Muscle of arm (tissue), 12 donors: ENCODE data around the gene CORO2B. TPM values are rescaled to one million over a fixed set of nuclear protein-coding genes. Genes with fewer than 3 reads are reported as not detected.
"Not testable (repeated sequence)": the region's sequence is repeated elsewhere in the genome, so short reads cannot be mapped to it uniquely, and the experiment has no call there.

Experiments used
- DNase-seq: peaks from one replicate; pipeline ENCODE4 v3.0.0-alpha.2; 2013
- polyA plus RNA-seq, 12 donors: library from polyadenylated mRNA; unstranded; fragments of 120-200 nt; gene quantifications; one replicate each; pipeline ENCODE4 v1.2.1, GENCODE V29; 2013; ENCODE audit not compliant: insufficient read length in 12 of 12

Gene CORO2B
- polyA plus RNA-seq, 12 donors, result 4.3 to 10.6 (median 6.0) TPM; not detected in 1

DNA sequence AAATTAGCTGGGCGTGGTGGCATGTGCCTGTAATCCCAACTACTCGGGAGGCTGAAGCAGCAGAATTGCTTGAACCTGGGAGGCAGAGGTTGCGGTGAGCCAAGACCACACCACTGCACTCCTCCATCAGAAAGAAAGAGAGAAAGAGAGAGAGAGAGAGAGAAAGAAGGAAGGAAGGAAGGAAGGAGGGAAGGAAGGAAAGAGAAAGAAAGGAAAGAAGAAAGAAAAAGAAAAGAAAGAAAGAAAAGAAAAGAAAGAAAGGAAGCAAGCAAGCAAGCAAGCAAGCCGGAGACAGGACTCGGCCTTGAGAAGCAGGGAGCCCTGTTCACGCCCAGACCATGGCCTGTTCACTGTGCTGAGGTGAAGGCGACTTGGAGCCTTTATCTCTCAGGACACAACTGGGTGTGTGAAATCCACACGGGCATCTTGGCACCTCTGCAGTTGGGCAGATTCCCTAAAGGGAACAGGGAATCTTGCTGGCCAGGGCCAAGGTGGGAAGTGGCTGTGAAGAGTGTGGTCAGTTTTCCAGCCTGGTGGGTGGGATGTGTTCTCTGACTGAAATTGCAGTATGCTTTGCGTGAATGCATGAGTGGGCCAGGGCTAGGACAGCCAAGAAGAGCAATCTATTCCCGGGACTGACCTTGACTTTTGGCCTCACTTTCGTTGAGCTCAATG, 90.3 kb downstream of the CORO2B start:
- no peak for DNase-seq

DNA sequence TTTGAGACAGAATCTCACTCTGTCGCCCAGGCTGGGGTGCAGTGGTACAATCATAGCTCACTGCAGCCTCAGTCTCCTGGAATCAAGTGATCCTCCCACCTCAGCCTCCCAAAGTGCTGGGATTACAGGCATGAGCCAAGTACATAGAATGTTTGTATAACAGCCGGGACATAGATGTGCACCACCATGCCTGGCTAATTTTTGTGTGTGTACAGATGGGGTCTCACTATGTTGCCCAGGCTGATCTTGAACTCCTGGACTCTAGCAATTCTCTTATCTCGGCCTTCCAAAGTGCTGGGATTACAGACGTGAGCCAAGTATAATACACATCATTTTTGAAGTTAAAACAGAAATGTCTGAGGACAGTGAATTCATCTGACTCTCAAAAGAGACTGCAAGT, 93.5 kb downstream of the CORO2B start:
- no peak for DNase-seq

DNA sequence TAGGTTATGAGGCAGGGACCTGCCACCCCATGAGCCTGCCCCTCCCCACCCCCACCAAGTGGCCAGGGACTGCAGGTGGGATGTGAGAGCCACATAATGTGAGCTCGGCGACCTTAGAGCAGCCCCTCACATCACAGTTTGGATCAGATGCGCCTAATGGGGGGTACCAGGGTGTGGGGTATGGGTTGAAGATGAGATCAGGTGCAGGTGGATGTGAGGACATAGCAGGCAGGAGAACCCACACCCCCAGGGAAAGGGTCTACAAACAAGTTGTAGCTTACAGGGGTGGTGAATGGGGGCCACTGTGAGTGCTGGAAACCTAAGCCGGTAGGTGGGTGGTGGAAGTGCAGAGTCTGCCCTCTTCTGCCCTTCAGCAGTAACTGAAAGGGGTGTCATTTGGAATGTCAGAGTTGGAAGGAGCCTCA, 94.0 kb downstream of the CORO2B start:
- DNase-seq, result no peak

DNA sequence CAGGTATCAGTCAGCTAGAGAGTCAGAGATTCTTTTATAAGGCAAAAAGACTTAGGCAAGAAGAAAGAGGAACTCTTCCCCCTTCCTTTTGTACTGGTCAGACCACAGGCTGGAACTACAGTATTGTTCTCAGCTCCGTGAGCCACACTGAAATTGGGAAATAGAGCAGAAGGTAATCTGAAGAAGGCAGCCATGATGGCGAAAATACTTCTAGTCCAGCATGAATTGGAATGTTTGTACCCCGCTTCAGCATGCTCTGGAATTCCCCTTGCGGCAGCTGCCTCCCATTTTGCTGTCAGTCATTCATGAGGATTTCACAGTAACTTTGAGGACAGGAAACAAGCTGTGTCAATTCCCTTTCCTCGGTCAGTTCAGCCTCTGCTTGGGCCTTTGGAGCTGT, 96.2 kb downstream of the CORO2B start:
- no peak for DNase-seq

DNA sequence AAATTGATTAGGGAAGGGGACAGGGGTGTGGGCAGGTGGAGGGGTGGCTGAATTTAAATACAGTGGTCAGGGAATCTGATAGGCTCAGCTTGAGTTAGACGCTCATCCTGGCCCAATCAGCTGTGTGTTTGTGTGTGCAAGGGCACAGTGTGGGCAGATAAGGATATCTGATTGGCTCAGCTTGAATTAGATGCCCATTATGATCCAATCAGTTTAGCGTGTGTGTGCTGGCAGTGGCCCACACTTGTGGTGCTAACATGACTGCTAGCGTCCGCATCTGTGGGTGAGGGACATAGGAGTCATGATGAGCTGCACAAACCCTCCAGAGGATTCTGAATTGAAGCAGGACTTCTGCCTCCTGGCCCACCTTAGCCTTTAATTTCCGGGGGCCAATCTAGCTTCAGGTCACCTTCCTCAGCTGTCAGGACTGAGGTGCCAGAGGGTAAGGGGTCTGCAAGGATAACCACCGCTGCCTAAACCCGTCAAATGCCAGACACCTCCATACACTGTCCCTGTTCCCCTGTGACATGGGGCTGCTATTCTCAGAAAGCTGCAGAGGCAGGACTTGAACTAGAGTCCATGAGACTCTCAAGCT, 97.3 kb downstream of the CORO2B start:
- no peak for DNase-seq

DNA sequence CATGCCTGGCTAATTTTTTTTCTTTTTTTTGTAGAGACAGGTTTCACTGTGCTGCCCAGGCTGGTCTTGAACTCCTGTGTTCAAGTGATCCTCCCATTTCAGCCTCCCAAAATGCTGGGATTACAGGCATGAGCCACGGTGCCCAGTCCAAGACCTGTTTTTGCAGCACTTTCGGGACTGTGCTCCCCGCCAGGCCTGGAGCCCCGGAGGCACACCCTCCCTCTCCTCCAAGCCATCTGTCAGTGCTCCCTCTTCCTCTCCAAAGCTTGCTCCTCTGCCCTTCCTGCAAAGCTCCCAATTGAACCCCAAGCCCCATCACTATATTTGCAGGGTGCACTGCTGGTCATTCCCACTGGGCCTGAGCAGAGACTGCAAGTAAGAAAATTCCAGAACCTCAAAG, 98.1 kb downstream of the CORO2B start:
- DNase-seq, result no peak

DNA sequence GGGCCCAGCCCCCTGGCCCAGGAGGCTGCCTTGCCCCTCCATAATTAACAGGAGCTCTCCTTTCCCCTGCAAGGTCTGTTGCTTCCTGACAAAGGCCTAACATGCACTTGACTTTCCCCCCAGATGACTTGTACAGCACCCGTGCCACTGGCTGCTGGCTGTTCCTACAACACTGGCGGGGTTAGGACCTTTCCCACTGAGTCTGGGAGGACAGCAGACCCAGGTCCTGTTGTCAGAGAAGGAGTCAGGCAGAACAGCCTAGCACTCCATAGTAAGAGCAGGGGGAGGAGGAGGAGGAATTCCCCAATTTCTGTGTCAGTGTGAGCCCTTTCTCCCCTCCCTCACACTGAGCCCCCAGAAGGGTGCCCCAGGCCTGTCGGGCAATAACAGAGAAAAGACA, 99.2 kb downstream of the CORO2B start:
- no peak for DNase-seq

DNA sequence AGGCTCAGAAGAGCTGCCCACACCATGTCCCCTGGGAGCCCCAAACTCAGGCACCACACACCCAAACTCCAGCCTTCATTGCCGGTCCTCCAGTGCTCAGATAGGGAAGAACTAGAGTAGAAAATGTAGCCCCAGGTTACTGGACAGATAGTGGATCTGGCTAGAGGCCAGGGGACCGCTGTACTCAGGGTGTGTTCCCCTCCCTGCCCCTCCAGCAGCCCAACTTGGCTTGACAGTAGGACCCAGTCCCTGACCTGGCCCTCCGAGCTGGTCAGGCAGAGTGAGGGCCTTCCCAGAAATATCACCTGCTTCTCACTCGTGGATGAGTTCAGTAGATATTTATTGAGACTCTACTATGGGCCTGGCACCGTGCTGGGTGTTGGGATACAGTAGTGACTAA, 100.0 kb downstream of the CORO2B start:
- no peak for DNase-seq

DNA sequence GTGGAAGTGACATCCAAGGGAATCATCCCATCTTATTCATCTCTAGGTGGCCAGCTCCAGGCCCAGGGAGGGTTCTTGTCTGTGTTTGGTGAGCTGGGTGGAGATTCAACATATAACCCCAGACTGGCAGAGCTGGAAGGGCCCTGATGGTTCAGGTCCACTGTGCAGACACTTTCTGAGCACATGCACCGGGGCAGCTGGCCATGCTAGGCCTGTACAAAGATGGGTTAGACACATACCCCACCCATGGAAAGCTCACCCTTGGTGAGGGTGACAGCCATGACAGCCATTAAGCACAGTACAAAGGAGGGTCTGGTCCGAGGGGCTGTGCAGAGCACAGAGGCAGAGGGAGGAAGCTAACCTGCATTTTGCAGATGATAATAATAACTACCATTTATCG, 100.4 kb downstream of the CORO2B start:
- no peak for DNase-seq

DNA sequence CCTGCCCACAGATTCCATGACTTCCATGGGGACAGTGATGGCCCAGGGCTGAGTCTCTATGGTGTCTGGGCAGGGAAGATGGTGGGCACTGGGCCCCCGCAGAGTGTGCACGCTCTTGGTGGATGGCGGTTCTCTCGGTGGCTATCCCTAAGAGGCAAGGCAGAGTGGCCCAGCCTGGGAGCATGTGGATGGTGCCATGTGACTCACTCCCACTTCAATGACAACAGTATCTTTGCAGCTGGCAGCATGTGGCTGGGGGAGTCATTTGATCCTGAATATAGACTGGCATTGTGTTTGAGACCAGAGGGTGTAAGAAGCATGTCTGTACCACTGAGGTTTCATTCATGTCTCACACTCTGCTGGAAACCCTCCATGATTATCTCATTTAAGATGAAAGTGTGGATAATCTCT, 101.2 kb downstream of the CORO2B start:
- no peak for DNase-seq

DNA sequence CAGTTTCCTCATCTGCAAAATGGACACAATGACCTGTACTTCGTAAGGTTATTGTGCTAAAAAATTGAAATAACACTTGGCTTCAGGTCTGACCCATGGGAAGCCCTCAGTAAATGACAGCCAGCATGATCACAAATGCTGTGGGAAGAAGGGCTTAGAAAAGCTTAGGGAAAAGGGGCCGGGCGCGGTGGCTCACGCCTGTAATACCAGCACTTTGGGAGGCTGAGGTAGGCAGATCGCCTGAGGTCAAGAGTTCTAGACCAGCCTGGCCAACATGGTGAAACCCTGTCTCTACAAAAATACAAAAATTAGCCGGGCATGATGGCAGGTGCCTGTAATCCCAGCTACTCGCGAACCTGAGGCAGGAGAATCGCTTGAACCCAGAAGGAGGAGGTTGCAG, 102.0 kb downstream of the CORO2B start:
- DNase-seq, result not testable (repeated sequence)

DNA sequence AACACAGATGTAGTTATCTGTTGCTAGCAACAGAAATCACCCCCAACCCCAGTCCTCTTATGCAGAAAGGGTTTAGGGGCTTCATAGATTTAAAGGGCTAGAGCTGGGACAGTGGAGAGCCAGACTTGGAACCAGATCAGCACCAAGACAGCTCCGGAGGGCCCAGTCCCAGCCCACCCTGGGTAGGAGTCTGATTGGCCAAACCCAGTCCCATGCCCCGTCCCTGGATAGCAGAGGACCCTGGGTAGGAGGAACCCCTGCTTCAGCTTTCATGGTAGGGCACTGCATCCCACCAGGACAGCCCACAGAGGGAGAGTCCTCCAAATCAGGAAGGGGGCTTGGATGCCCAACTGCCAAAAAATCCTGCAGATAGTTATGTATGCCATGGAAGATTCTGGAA, 103.0 kb downstream of the CORO2B start:
- no peak for DNase-seq

DNA sequence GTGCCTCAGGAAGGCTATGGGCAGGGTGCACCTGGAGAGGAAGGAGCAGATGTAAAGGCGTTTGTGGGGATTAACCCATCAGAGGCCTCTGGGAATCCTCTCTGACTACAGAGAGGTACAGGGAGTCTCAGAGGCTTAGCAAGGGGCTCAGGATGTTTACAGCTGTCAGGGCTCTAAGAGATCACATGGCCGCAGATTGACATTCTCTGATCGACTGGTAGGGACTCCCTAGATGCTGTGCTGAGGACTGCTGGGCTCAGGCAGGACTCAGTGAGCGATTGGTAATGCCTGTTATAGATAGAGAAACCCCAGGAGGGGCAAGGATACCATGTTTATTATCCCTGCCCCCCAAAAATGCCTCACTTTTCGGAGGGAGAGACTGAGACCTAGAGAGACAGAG, 103.5 kb downstream of the CORO2B start:
- no peak for DNase-seq

DNA sequence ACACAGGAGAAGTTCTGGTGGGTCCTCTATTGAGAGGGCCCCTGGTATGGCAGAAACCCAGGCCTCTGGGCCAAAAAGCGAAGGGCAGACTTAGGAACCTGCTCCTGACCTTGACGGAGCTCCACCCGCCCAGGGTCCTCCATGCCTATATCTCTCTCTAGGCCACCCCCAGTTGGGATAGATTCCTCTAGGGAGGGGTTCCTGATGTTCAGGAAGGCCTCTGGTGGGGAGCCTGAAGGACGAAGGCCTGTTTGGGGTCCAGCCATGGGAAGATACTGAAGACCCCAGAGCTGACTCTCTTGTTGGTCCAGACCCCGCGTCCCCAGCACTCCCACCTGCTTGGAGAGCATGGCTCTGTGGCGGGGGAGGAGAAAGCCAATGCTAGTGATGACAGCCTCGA, 104.2 kb downstream of the CORO2B start:
- no peak for DNase-seq

DNA sequence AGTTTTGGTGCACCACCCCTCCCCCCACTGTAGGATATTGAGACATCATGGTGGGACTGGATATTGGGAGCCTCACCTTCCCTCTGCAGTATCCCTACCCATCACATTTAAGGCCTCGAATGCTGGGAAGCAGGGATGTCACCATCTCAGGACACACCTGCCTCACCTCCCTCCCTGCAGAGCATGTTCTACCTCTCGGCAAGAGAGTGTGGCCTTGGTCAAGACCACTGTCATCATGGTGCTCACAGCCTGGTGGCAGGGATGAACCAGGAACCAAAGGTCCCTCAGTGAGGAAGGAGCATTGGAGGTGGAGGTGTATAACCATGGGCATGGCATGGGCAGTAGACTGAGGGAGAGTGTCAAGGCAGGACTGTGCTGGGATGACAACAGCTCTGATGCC, 104.8 kb downstream of the CORO2B start:
- no peak for DNase-seq

DNA sequence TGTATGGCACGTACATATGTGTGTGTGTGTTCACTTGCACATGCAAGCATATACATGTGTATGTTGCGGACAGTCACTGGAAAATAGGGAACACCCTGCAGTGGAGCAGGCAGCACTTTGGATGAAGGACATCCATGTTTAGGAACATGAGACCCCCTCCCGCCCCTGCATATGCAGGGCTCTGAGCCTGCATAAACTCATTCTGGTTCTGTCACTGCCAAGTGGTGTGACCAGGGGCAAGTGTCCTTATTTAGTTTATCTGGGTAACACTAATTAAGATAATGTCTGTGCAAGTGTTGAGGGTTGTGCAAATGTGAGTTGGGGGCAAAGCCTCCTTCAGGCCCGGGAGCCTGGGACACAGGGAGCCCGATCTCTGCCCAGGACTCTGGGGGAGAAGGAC, 105.7 kb downstream of the CORO2B start:
- no peak for DNase-seq

DNA sequence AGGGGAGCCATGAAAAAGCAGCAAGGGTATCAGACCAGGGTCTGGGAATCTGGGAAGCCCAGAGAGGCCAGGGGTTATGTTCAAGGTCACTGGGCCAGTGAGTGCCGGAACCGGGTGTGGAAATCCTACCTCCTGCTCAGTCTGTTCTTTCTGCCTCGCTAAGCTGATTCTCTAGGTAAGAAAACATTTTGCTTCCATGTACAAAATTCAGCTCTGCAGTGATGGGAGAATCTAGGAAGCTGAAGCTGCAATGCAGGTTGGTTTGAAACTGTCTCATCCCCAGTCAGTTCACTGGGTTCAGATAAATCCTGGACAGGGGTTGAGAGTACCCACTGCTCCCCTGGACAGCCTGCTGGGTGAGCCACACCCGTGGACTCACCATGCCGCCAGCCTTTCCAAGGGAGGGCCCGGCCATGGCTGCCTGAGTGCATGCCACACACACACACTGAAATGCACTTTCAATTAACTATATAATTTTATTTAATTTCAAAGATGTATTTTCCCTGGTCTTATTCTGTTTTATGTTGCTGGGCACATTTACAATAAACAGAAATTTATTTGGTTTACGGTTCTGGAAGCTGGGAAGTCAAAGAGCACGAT, 108.4 kb downstream of the CORO2B start:
- no peak for DNase-seq

DNA sequence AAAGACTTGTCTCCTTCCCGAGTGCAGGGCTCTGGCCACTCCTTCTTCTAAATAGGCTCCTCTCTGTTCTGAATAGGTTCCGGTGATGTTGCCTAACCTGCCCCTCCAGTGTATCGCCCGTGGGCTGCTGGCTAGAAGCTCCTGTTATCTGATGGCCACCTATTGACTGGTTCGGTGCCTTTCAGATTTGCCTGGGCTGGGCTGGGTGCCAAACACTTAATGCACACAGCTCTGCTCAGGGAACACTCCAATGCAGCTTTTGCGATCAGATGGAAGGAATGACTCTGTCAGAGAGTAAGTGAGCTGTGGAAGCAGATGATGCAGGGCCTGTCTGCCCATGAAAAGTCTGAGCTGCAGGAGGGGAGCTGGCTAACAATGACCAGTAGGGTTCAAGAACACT, 112.9 kb downstream of the CORO2B start:
- DNase-seq, result no peak

DNA sequence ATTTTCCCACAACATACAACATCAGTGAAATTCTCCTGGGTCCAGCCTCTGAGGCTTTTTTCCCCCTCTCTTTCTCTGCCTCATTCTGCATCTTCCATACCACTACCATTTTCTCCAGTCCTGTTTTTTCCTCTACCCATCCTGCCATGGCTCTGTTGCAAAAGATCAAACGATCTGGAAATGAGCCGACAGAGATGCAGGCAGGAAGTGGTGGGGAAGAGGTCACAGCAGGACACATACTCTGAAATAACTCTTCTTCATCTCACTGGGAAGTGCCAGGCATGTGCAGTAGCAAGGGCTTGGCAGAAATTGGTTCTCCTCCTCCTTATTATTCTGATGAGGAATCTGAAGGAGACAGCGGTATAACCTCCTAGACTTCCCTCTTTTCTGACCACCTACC, 114.3 kb downstream of the CORO2B start:
- no peak for DNase-seq

DNA sequence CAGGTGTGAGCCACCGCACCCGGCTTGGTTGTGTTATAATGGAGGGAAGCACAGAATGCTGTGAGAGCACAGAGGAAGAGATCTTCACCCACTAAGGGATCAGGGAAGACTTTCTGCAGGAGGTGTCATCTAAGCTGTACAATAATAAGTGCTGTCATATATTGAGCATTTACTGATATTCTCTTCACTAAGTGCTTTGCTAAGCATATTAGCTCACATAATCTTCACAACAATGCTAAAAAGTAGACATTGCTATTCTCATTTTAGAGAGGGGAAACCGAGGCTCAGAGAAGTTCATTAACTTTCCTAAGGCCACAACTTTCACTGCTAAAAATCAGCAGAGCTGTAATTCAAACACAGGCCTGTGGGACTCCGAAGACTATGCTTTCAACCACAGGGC, 115.3 kb downstream of the CORO2B start:
- no peak for DNase-seq

DNA sequence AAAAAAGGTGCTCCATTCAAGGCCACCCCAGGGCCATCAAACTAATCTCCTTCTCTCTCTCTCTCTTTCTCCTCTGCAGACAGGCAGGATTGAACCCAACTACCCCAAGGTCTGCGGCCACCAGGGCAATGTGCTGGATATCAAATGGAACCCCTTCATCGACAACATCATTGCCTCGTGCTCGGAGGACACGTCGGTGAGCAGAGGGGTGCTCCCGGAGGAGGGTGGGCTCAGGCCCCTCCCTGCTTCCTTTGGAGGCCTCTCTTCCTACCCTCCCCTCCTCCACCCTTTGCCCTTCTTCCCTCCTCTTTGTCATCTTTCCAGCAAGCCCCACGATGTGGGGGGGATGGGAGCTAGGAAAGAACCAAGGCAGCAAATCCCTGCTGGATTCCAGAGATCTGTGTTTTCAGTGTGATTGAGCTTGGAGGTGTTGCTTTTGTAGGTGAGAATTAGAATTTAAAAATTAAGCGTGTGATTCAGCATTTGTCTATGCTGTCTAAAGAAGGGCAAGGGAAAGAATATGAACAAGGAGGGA, 116.3 kb downstream of the CORO2B start:
- no peak for DNase-seq

DNA sequence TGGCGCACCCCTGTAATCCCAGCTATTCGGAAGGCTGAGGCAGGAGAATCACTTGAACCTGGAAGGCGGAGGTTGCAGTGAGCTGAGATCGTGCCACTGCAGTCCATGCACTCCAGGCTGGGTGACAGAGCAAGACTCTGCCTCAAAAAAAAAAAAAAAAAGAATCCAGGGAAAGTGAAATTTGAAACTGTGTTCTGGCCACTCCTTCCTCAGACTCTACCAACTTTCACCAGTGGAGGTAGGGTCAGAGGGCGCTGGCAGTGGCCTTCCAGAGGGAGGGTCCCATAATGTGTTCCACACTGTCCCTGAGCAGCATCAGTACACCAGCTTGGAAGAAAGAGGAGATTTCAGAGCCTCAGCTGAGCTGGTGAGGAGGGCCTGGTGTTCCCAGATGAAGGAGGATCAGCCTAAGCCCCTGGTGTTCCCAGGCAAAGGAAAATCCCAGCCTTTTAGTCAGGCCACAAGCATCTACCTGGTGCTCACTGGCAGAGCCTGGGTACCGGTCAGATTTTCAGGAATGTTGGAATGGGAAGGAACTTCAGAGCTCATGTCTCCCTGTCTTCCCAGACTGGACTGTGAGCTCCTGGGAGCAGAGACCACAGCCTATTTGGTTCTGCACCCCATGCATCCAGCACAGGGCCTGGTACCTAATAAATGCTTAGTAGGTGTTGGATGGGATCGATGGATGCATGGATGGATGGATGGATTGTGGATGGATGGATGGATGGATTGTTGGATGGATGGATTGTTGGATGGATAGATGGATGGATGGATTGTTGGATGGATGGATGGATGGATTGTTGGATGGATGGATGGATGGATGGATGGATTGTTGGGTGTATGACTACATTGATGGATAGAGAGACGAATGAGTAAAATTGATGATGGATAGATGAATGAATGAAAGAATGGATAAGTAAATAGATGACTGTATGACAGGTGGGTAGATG, 117.9 kb downstream of the CORO2B start:
- no peak for DNase-seq
